SK-N-SH treated with all-trans-retinoic acid at 6 μM for 48 hours (cell line): ENCODE data around the gene PRMT7.

Experiments used
- ARNTL ChIP-seq: fragments of 450-650 bp; formaldehyde crosslinking; IDR thresholded peaks from 2 replicates; pipeline ENCODE4 v1.5.0; 2020; ENCODE audit warnings: low read depth, mild to moderate bottlenecking, moderate library complexity, borderline replicate concordance
- CREB5 ChIP-seq: fragments of 250-450 bp; sonication (Bioruptor Pico); IDR thresholded peaks from 2 replicates; pipeline ENCODE4 v1.5.1; 2020; ENCODE audit warnings: low read depth, mild to moderate bottlenecking, moderate library complexity
- CSDC2 ChIP-seq: fragments of 250-450 bp; sonication (Bioruptor Pico); IDR thresholded peaks from 2 replicates; pipeline ENCODE4 v1.5.0; 2020; ENCODE audit warnings: mild to moderate bottlenecking, moderate library complexity
- GLIS3 ChIP-seq: fragments of 250-450 bp; sonication (Bioruptor Pico); IDR thresholded peaks from 2 replicates; pipeline ENCODE4 v1.5.0; 2020; ENCODE audit warnings: mild to moderate bottlenecking, moderate library complexity
- ISL1 ChIP-seq: fragments of 250-450 bp; sonication (Bioruptor Pico); IDR thresholded peaks from 2 replicates; pipeline ENCODE4 v2.1.2; 2022; ENCODE audit warnings: mild to moderate bottlenecking, moderate library complexity
- PATZ1 ChIP-seq: fragments of 250-450 bp; sonication (Bioruptor Pico); IDR thresholded peaks from 2 replicates; pipeline ENCODE4 v1.8.0; 2020; ENCODE audit warnings: mild to moderate bottlenecking, moderate library complexity, borderline replicate concordance
- POU6F1 ChIP-seq: fragments of 250-450 bp; sonication (Bioruptor Pico); IDR thresholded peaks from 2 replicates; pipeline ENCODE4 v1.8.0; 2021; ENCODE audit warnings: low read depth, mild to moderate bottlenecking, moderate library complexity, borderline replicate concordance
- RARB ChIP-seq: fragments of 250-450 bp; sonication (Bioruptor Pico); IDR thresholded peaks from 2 replicates; pipeline ENCODE4 v1.8.0; 2021; ENCODE audit warnings: mild to moderate bottlenecking, moderate library complexity
- TCF4 ChIP-seq: fragments of 250-450 bp; sonication (Bioruptor Pico); IDR thresholded peaks from 2 replicates; pipeline ENCODE4 v1.8.0; 2021; ENCODE audit warnings: mild to moderate bottlenecking, moderate library complexity, borderline replicate concordance
- ZC3H10 ChIP-seq: fragments of 250-450 bp; sonication (Bioruptor Pico); IDR thresholded peaks from 2 replicates; pipeline ENCODE4 v1.5.1; 2021; ENCODE audit warnings: mild to moderate bottlenecking, moderate library complexity
- ZFP30 ChIP-seq: fragments of 450-650 bp; formaldehyde crosslinking; IDR thresholded peaks from 2 replicates; pipeline ENCODE4 v1.5.0; 2022; ENCODE audit warnings: mild to moderate bottlenecking, moderate library complexity
- ZNF8 ChIP-seq: fragments of 450-650 bp; formaldehyde crosslinking; IDR thresholded peaks from 2 replicates; pipeline ENCODE4 v1.5.0; 2020; ENCODE audit warnings: mild to moderate bottlenecking, moderate library complexity

GRCh38 chr16:68332411-68333121 lies 21.7 kb downstream of the PRMT7 start:
- TF ChIP-seq RARB (CRISPR knock-in tag) (no peak), ZC3H10 (CRISPR knock-in tag) (no peak), CREB5 (CRISPR knock-in tag) (no peak), PATZ1 (CRISPR knock-in tag) (no peak), POU6F1 (no peak), ZNF8 (CRISPR knock-in tag) (no peak), GLIS3 (no peak), ISL1 (CRISPR knock-in tag) (no peak), TCF4 (CRISPR knock-in tag) (no peak), CSDC2 (no peak), ARNTL (no peak), ZFP30 (CRISPR knock-in tag) (no peak)
